Astrocyte (in vitro differentiated cells and primary cell): ENCODE measurements around the gene EIF3K.

Experiments
- CTCF ChIP-seq: IDR thresholded peaks from 2 replicates; pipeline ENCODE4 v1.5.1; 2011; ENCODE audit warnings: low read depth, mild to moderate bottlenecking, inconsistent platforms, low read length, moderate library complexity; ENCODE audit not compliant: insufficient read depth
- EZH2 ChIP-seq: IDR thresholded peaks from 2 replicates; pipeline ENCODE4 v1.6.1; 2012; ENCODE audit warnings: mild to moderate bottlenecking, low read length, inconsistent platforms; ENCODE audit not compliant: insufficient read depth

GRCh38 chr19:38660724-38661123, 41.7 kb downstream of the EIF3K start:
- TF ChIP-seq CTCF (no peak), EZH2 (no peak)
